Activated T-cell treated with anti-CD3 and anti-CD28 coated beads, Interleukin-2, amount 50 U/mL, for 4 hours (primary cell): ENCODE measurements around the gene MINDY3. TPM values are rescaled to one million over a fixed set of nuclear protein-coding genes. Genes with fewer than 3 reads are reported as not detected.

Source experiments
- ATAC-seq, 2 donors: fragments of 200-7000 bp; cut with Tn5 transposase; one replicate each; pipeline ENCODE4 v1.10.0; 2021
- DNase-seq: peaks from one replicate; pipeline ENCODE4 v3.0.0-alpha.2; 2020
- H3K27me3 Mint-ChIP-seq: one replicate; pipeline ENCODE4 v1.8.0; 2021; ENCODE audit warnings: low read depth, mixed read lengths
- H3K36me3 Mint-ChIP-seq: one replicate; pipeline ENCODE4 v1.8.0; 2022; ENCODE audit warnings: mixed read lengths; ENCODE audit not compliant: insufficient read depth
- H3K4me1 Mint-ChIP-seq: one replicate; pipeline ENCODE4 v1.8.0; 2021; ENCODE audit warnings: low read depth, mixed read lengths
- H3K4me3 Mint-ChIP-seq: one replicate; pipeline ENCODE4 v1.8.0; 2021; ENCODE audit warnings: mild to moderate bottlenecking, moderate library complexity, mixed read lengths
- H3K9me3 Mint-ChIP-seq: one replicate; pipeline ENCODE4 v1.8.0; 2021; ENCODE audit warnings: mixed read lengths
- total RNA-seq, 3 donors: library from RNA; stranded (reverse); gene quantifications; one replicate each; pipeline ENCODE4 v1.2.1, GENCODE V29; 2021

The MINDY3 gene
- total RNA-seq, 3 donors from 2014 or later, result 17.5 to 18.0 (median 17.6) TPM

DNA sequence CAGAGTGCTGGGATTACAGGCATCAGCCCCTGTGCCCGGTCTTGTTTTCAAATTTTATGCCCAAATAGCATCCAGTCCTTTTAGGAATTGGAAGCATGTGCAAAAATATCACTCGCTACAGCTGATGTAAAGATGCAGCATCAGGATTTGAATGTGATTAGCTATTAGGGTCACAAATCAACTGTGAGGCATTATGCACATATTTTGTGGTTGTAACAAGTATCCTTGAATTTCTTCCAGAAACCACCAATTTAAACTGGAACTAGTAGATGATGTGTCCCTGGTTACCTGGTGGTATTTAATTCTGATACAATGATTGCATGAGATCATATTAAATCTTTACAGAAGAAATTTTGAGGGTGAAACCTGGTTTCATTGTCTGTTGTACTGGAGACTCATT is 99.6 kb downstream of the MINDY3 start:
- peaks cover 15% of the 10 kb centered on the region for H3K9me3 Mint-ChIP-seq
- peaks cover 2% of the 10 kb centered on the region for H3K4me1 Mint-ChIP-seq
- H3K4me3 Mint-ChIP-seq, result no peak overlapping the region
- ATAC-seq (no peak), DNase-seq (no peak)
- peaks cover 3% of the 10 kb centered on the region for H3K36me3 Mint-ChIP-seq
- peaks cover 6% of the 10 kb centered on the region for H3K27me3 Mint-ChIP-seq

DNA sequence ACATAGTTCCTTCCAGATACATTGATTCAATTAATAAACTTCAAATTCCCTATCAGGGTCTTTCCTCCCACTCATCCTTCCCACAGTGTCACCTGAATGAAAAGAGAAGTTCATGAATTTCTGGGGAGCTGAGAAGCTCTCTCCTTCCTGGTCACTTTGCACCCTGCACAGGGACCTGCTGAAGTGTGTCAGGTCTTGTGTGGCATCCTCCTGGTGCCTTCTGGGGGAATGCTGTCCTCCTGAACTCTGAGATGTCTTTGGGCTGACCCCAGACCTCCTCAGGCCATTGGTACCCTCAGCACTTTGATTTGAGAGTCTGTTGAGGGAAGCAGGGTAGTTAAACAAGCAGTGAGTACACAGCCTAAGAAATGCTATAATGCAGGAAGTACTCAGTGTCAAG is 101.0 kb downstream of the MINDY3 start:
- no peaks in the 10 kb centered on the region for H3K36me3 Mint-ChIP-seq
- DNase-seq, result no peak
- H3K27me3 Mint-ChIP-seq, result peaks cover 8% of the 10 kb centered on the region
- no peak for ATAC-seq
- H3K4me3 Mint-ChIP-seq, result no peak overlapping the region
- peaks cover 5% of the 10 kb centered on the region for H3K9me3 Mint-ChIP-seq
- no peaks in the 10 kb centered on the region for H3K4me1 Mint-ChIP-seq

DNA sequence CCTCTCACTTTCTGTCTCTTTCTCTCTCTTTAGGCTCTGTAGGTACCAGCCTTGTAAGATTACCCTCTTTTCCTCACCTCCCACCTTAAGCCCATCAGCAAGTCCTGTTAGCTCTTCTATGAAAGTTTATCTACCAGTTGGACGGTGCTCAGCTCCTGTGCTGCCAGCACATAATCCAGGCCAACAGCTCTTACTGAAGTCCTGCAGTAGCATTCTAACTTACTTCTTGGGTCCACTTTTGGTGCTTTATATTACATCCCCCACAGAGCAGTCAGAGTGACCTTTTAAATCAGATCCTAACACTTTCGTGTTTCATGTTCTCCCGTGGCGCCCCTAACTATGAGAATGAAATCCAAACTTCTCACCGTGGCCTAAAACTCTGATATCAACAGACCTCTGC is 101.7 kb downstream of the MINDY3 start:
- no peaks in the 10 kb centered on the region for H3K36me3 Mint-ChIP-seq
- DNase-seq (no peak), ATAC-seq (no peak)
- no peaks in the 10 kb centered on the region for H3K4me1 Mint-ChIP-seq
- H3K27me3 Mint-ChIP-seq, result peaks cover 8% of the 10 kb centered on the region
- no peak overlapping the region for H3K4me3 Mint-ChIP-seq
- peaks cover 3% of the 10 kb centered on the region for H3K9me3 Mint-ChIP-seq

DNA sequence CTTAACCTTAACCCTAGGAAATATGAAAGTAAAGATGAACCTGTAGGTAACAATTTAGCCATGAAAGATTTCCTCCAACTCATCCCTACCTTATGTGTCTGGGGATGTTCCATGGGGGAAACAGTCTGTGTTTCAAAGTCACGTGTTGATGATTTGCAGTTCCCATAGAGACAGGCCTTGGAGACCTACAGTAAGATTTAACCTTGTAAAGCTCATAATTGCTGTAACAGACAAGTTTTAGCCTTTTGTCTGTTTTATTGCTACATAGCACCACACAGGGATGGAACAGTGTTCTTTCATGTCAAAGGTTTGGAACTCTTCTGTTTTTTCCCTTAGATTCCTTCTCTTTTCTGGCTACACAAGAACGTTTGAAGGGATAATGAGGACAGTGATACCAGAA is 105.4 kb downstream of the MINDY3 start:
- H3K36me3 Mint-ChIP-seq, result no peaks in the 10 kb centered on the region
- no peaks in the 10 kb centered on the region for H3K9me3 Mint-ChIP-seq
- no peaks in the 10 kb centered on the region for H3K4me1 Mint-ChIP-seq
- peaks cover 19% of the 10 kb centered on the region for H3K27me3 Mint-ChIP-seq
- ATAC-seq (no peak), DNase-seq (no peak)
- H3K4me3 Mint-ChIP-seq, result no peak overlapping the region

DNA sequence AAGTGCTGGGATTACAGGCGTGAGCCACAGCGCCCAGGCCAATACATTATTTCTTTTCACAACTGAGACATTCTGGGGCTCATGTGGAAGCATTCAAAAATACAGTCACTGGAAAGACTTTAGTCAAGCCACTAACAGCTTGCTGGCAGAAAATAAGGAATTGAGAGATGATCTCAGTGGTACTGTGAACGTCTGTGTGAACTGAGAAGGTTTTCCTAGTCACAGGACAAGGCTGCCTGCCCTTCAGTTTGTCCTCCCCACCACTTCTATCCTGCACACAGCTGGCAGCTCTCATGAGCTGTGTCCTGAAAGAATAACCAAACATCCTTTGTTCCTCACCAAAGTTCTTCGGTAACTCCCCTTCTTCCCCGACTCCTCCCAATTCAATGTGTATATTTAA is 109.3 kb downstream of the MINDY3 start:
- Mint-ChIP-seq H3K4me3 (no peak overlapping the region), H3K4me1 (no peaks in the 10 kb centered on the region), H3K36me3 (no peaks in the 10 kb centered on the region), H3K27me3 (peaks cover 16% of the 10 kb centered on the region), H3K9me3 (no peaks in the 10 kb centered on the region)
- ATAC-seq, result no peak
- no peak for DNase-seq

- peaks cover 12% of the 10 kb centered on the region for H3K27me3 Mint-ChIP-seq
- H3K4me1 Mint-ChIP-seq, result no peaks in the 10 kb centered on the region
- H3K9me3 Mint-ChIP-seq, result no peaks in the 10 kb centered on the region
- DNase-seq (no peak), ATAC-seq (no peak)
- H3K4me3 Mint-ChIP-seq, result no peak overlapping the region
- no peaks in the 10 kb centered on the region for H3K36me3 Mint-ChIP-seq
These were observed 112.2 kb downstream of the MINDY3 start for GRCh38 chr10:15748126-15748525.

- Mint-ChIP-seq H3K4me3 (no peak overlapping the region), H3K36me3 (no peaks in the 10 kb centered on the region), H3K27me3 (peaks cover 7% of the 10 kb centered on the region), H3K9me3 (no peaks in the 10 kb centered on the region), H3K4me1 (no peaks in the 10 kb centered on the region)
- DNase-seq, result no peak
- ATAC-seq, result no peak
These were observed 112.7 kb downstream of the MINDY3 start for GRCh38 chr10:15747632-15748031.

GRCh38 chr10:15745751-15746150 is 114.6 kb downstream of the MINDY3 start:
- DNase-seq (no peak), ATAC-seq (no peak)
- Mint-ChIP-seq H3K4me1 (no peaks in the 10 kb centered on the region), H3K27me3 (peaks cover 8% of the 10 kb centered on the region), H3K4me3 (no peak overlapping the region), H3K9me3 (no peaks in the 10 kb centered on the region), H3K36me3 (no peaks in the 10 kb centered on the region)

DNA sequence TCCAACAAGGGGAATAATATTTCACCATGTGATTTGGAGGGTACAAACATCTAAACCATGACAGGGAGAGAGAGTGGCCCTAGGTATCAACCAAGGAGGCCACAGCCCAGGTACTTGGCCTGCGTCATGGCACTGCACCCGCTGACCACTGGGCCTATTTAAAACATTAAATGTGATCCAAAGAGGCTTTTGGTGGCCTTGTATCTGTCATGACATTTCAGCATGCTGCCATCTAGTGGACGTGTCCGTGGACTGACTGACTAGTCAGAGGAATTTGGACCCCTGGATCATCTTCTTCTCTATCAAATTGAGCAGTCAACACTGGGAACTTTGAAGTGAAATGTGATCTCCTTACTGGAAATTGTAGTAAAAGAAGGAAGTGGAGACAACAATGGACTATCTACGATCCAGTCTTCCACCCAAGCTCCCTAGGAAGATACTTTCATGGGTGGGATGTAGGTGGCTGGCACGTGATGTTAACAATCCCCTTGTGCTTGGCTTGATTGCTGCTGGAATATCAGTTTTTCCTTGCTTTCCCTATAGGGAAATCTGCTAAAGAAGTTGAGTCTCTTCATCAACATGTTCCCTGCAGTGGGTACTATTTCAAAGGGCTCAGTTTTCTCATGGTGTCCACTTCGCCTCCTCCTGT is 116.0 kb downstream of the MINDY3 start:
- no peaks in the 10 kb centered on the region for H3K36me3 Mint-ChIP-seq
- DNase-seq (no peak), ATAC-seq (no peak)
- H3K4me3 Mint-ChIP-seq, result no peak overlapping the region
- H3K27me3 Mint-ChIP-seq, result peaks cover 8% of the 10 kb centered on the region
- no peaks in the 10 kb centered on the region for H3K4me1 Mint-ChIP-seq
- H3K9me3 Mint-ChIP-seq, result no peaks in the 10 kb centered on the region

DNA sequence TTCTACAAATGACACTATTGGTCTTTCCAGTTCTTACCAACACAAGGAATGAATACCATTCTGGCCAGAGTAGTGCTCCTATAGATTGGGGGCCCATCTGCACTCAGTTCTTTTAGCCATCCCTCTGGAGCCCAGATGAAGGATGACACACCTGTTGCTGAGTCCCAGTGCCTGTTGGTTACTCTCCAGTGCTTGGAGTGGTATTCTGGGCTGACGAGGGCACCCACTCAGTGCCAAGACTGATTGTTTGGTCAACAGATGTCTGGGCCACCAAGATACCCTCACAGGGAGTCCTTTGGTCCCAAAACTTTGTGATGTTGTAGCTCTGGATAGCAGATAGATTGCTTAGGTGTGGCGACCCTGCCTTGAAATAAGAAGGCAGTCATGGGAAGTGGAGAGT is 116.9 kb downstream of the MINDY3 start:
- Mint-ChIP-seq H3K36me3 (no peaks in the 10 kb centered on the region), H3K9me3 (no peaks in the 10 kb centered on the region), H3K4me3 (no peak overlapping the region), H3K27me3 (peaks cover 10% of the 10 kb centered on the region), H3K4me1 (no peaks in the 10 kb centered on the region)
- no peak for DNase-seq
- ATAC-seq, result no peak

- no peaks in the 10 kb centered on the region for H3K9me3 Mint-ChIP-seq
- no peak overlapping the region for H3K4me3 Mint-ChIP-seq
- no peaks in the 10 kb centered on the region for H3K36me3 Mint-ChIP-seq
- H3K4me1 Mint-ChIP-seq, result no peaks in the 10 kb centered on the region
- no peak for DNase-seq
- ATAC-seq, result no peak
- peaks cover 11% of the 10 kb centered on the region for H3K27me3 Mint-ChIP-seq
These were observed 117.5 kb downstream of the MINDY3 start for GRCh38 chr10:15742836-15743235.

DNA sequence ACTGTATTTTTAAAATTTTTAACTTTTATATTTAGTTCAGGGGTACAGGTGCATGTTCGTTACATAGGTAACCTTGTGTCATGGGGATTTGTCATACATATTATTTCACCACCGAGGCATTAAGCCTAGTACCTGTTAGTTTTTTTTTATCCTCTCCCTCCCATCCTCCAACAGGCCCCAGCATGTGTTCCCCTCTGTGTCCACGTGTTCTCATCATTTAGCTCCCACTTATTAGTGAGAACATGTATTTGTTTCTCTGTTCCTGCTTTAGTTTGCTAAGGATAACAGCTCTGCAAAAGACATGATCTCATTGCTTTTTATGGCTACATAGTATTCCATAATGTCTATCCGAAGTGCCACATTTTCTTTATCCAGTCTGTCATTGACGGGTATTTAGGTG is 118.2 kb downstream of the MINDY3 start:
- H3K4me3 Mint-ChIP-seq, result no peak overlapping the region
- DNase-seq (no peak), ATAC-seq (no peak)
- peaks cover 14% of the 10 kb centered on the region for H3K27me3 Mint-ChIP-seq
- H3K9me3 Mint-ChIP-seq, result no peaks in the 10 kb centered on the region
- H3K4me1 Mint-ChIP-seq, result no peaks in the 10 kb centered on the region
- H3K36me3 Mint-ChIP-seq, result no peaks in the 10 kb centered on the region

- H3K27me3 Mint-ChIP-seq, result peaks cover 12% of the 10 kb centered on the region
These were observed 118.7 kb downstream of the MINDY3 start for GRCh38 chr10:15741581-15741980.

GRCh38 chr10:15740261-15740660 is 120.0 kb downstream of the MINDY3 start:
- H3K27me3 Mint-ChIP-seq, result peaks cover 17% of the 10 kb centered on the region
- no peak overlapping the region for H3K4me3 Mint-ChIP-seq
- peaks cover 4% of the 10 kb centered on the region for H3K9me3 Mint-ChIP-seq
- H3K36me3 Mint-ChIP-seq, result no peaks in the 10 kb centered on the region
- DNase-seq, result no peak
- no peak for ATAC-seq
- H3K4me1 Mint-ChIP-seq, result no peaks in the 10 kb centered on the region

More at GRCh38 chr10:15741581-15741980, 118.7 kb downstream of the MINDY3 start:
- ATAC-seq (no peak), DNase-seq (no peak)
- H3K36me3 Mint-ChIP-seq, result no peaks in the 10 kb centered on the region
- no peak overlapping the region for H3K4me3 Mint-ChIP-seq
- no peaks in the 10 kb centered on the region for H3K9me3 Mint-ChIP-seq
- no peaks in the 10 kb centered on the region for H3K4me1 Mint-ChIP-seq

- DNase-seq (no peak), ATAC-seq (no peak)
- no peak overlapping the region for H3K4me3 Mint-ChIP-seq
- H3K4me1 Mint-ChIP-seq, result no peaks in the 10 kb centered on the region
- peaks cover 17% of the 10 kb centered on the region for H3K27me3 Mint-ChIP-seq
- H3K9me3 Mint-ChIP-seq, result peaks cover 4% of the 10 kb centered on the region
- H3K36me3 Mint-ChIP-seq, result no peaks in the 10 kb centered on the region
These were observed 120.9 kb downstream of the MINDY3 start for GRCh38 chr10:15739254-15739970.
